ENCODE results near the gene MAP2K6. TPM values are rescaled to one million over a fixed set of nuclear protein-coding genes. Genes with fewer than 3 reads are reported as not detected.

MAP2K6 gene
- polyA plus RNA-seq, 4 donors, result 5.1 to 21.2 (median 13.4) TPM

GRCh38 chr17:69443138-69443537 is 28.6 kb downstream of the MAP2K6 start:
- H3K27ac ChIP-seq (ENCODE audit: low read depth in 1 of 3, low read length in 2 of 3), result no peak overlapping the region
- no peak for FAIRE-seq

GRCh38 chr17:69444023-69444422 is 29.5 kb downstream of the MAP2K6 start:
- Histone ChIP-seq H3K36me3 (ENCODE audit: control insufficient read depth in 3 of 3, insufficient read depth in 2 of 3, low read depth in 1 of 3, low read length in 3 of 3) (no peaks in the 10 kb centered on the region), H3K27me3 (ENCODE audit: control insufficient read depth in 3 of 3, insufficient read depth in 3 of 3, low read length in 3 of 3) (no peaks in the 10 kb centered on the region), H3K4me3 (ENCODE audit: low read depth in 1 of 3, low read length in 3 of 3) (no peak overlapping the region), H3K4me1 (ENCODE audit: control insufficient read depth in 3 of 3, insufficient read depth in 2 of 3, low read depth in 1 of 3, low read length in 2 of 3) (peaks cover 0 to 5% (median 2%) of the 10 kb centered on the region in 3 donors), H3K9me3 (ENCODE audit: control insufficient read depth in 2 of 2, insufficient read depth in 1 of 2, low read depth in 1 of 2, low read length in 1 of 2) (peaks cover 0 to 10% of the 10 kb centered on the region in 2 donors), H3K27ac (ENCODE audit: low read depth in 1 of 3, low read length in 2 of 3) (no peak overlapping the region)
- 68 to 86% (median 69%) methylated on average over 1 of the region's 1 CpG for WGBS, 3 donors
- FAIRE-seq, result no peak
- DNase-seq, result no peak

More at GRCh38 chr17:69443138-69443537, 28.6 kb downstream of the MAP2K6 start:
- DNase-seq, result no peak
- no peak overlapping the region for H3K4me3 ChIP-seq (ENCODE audit: low read depth in 1 of 3, low read length in 3 of 3)
- WGBS, 3 donors, result 77 to 86% (median 79%) methylated on average over 4 of the region's 4 CpGs
- H3K36me3 ChIP-seq (ENCODE audit: control insufficient read depth in 3 of 3, insufficient read depth in 2 of 3, low read depth in 1 of 3, low read length in 3 of 3), result no peaks in the 10 kb centered on the region
- H3K27me3 ChIP-seq (ENCODE audit: control insufficient read depth in 3 of 3, insufficient read depth in 3 of 3, low read length in 3 of 3), result no peaks in the 10 kb centered on the region
- H3K9me3 ChIP-seq (ENCODE audit: control insufficient read depth in 2 of 2, insufficient read depth in 1 of 2, low read depth in 1 of 2, low read length in 1 of 2), result peaks cover 0 to 10% of the 10 kb centered on the region in 2 donors
- peaks cover 0 to 2% (median under 1%) of the 10 kb centered on the region in 3 donors for H3K4me1 ChIP-seq (ENCODE audit: control insufficient read depth in 3 of 3, insufficient read depth in 2 of 3, low read depth in 1 of 3, low read length in 2 of 3)

GRCh38 chr17:69445132-69445531 is 30.6 kb downstream of the MAP2K6 start:
- FAIRE-seq (no peak), DNase-seq (no peak)
- peaks cover 0 to 2% of the 10 kb centered on the region in 2 donors for H3K9me3 ChIP-seq (ENCODE audit: control insufficient read depth in 2 of 2, insufficient read depth in 1 of 2, low read depth in 1 of 2, low read length in 1 of 2)

GRCh38 chr17:69447726-69448125 is 33.2 kb downstream of the MAP2K6 start:
- H3K27ac ChIP-seq (ENCODE audit: low read depth in 1 of 3, low read length in 2 of 3), result no peak overlapping the region

More at GRCh38 chr17:69445132-69445531, 30.6 kb downstream of the MAP2K6 start:
- H3K4me3 ChIP-seq (ENCODE audit: low read depth in 1 of 3, low read length in 3 of 3), result no peak overlapping the region
- no peaks in the 10 kb centered on the region for H3K36me3 ChIP-seq (ENCODE audit: control insufficient read depth in 3 of 3, insufficient read depth in 2 of 3, low read depth in 1 of 3, low read length in 3 of 3)
- no peak overlapping the region for H3K27ac ChIP-seq (ENCODE audit: low read depth in 1 of 3, low read length in 2 of 3)
- WGBS, 3 donors, result 60 to 85% (median 83%) methylated on average over 2 of the region's 2 CpGs
- H3K27me3 ChIP-seq (ENCODE audit: control insufficient read depth in 3 of 3, insufficient read depth in 3 of 3, low read length in 3 of 3), result no peaks in the 10 kb centered on the region
- H3K4me1 ChIP-seq (ENCODE audit: control insufficient read depth in 3 of 3, insufficient read depth in 2 of 3, low read depth in 1 of 3, low read length in 2 of 3), result peaks cover 0 to 5% (median 2%) of the 10 kb centered on the region in 3 donors

GRCh38 chr17:69448431-69449102 is 34.1 kb downstream of the MAP2K6 start:
- no peak overlapping the region for H3K4me3 ChIP-seq (ENCODE audit: low read depth in 1 of 3, low read length in 3 of 3)
- no peak for FAIRE-seq
- 18 to 52% (median 35%) methylated on average over 16 of the region's 16 CpGs for WGBS, 3 donors

More at GRCh38 chr17:69447726-69448125, 33.2 kb downstream of the MAP2K6 start:
- no peak for FAIRE-seq
- H3K4me3 ChIP-seq (ENCODE audit: low read depth in 1 of 3, low read length in 3 of 3), result no peak overlapping the region
- H3K4me1 ChIP-seq (ENCODE audit: control insufficient read depth in 3 of 3, insufficient read depth in 2 of 3, low read depth in 1 of 3, low read length in 2 of 3), result peaks cover 2 to 5% (median 2%) of the 10 kb centered on the region in 3 donors
- 62 to 88% (median 82%) methylated on average over 5 of the region's 5 CpGs for WGBS, 3 donors
- H3K9me3 ChIP-seq (ENCODE audit: control insufficient read depth in 2 of 2, insufficient read depth in 1 of 2, low read depth in 1 of 2, low read length in 1 of 2), result no peaks in the 10 kb centered on the region
- no peaks in the 10 kb centered on the region for H3K27me3 ChIP-seq (ENCODE audit: control insufficient read depth in 3 of 3, insufficient read depth in 3 of 3, low read length in 3 of 3)
- no peaks in the 10 kb centered on the region for H3K36me3 ChIP-seq (ENCODE audit: control insufficient read depth in 3 of 3, insufficient read depth in 2 of 3, low read depth in 1 of 3, low read length in 3 of 3)
- DNase-seq, result no peak

GRCh38 chr17:69450131-69450530 is 35.6 kb downstream of the MAP2K6 start:
- Histone ChIP-seq H3K9me3 (ENCODE audit: control insufficient read depth in 2 of 2, insufficient read depth in 1 of 2, low read depth in 1 of 2, low read length in 1 of 2) (no peaks in the 10 kb centered on the region), H3K4me1 (ENCODE audit: control insufficient read depth in 3 of 3, insufficient read depth in 2 of 3, low read depth in 1 of 3, low read length in 2 of 3) (peaks cover 2 to 5% (median 2%) of the 10 kb centered on the region in 3 donors), H3K27me3 (ENCODE audit: control insufficient read depth in 3 of 3, insufficient read depth in 3 of 3, low read length in 3 of 3) (no peaks in the 10 kb centered on the region), H3K27ac (ENCODE audit: low read depth in 1 of 3, low read length in 2 of 3) (no peak overlapping the region), H3K4me3 (ENCODE audit: low read depth in 1 of 3, low read length in 3 of 3) (no peak overlapping the region), H3K36me3 (ENCODE audit: control insufficient read depth in 3 of 3, insufficient read depth in 2 of 3, low read depth in 1 of 3, low read length in 3 of 3) (no peaks in the 10 kb centered on the region)
- 82 to 89% (median 83%) methylated on average over 4 of the region's 4 CpGs for WGBS, 3 donors
- DNase-seq (no peak), FAIRE-seq (no peak)

More at GRCh38 chr17:69448431-69449102, 34.1 kb downstream of the MAP2K6 start:
- Histone ChIP-seq H3K9me3 (ENCODE audit: control insufficient read depth in 2 of 2, insufficient read depth in 1 of 2, low read depth in 1 of 2, low read length in 1 of 2) (no peaks in the 10 kb centered on the region), H3K36me3 (ENCODE audit: control insufficient read depth in 3 of 3, insufficient read depth in 2 of 3, low read depth in 1 of 3, low read length in 3 of 3) (no peaks in the 10 kb centered on the region), H3K27ac (ENCODE audit: low read depth in 1 of 3, low read length in 2 of 3) (peak overlapping the region; percentile 35 to 67 (median 51)), H3K27me3 (ENCODE audit: control insufficient read depth in 3 of 3, insufficient read depth in 3 of 3, low read length in 3 of 3) (no peaks in the 10 kb centered on the region), H3K4me1 (ENCODE audit: control insufficient read depth in 3 of 3, insufficient read depth in 2 of 3, low read depth in 1 of 3, low read length in 2 of 3) (peaks cover 2 to 5% (median 2%) of the 10 kb centered on the region in 3 donors)
- DNase-seq, result peak; percentile 79 to 87

- Histone ChIP-seq H3K27me3 (ENCODE audit: control insufficient read depth in 3 of 3, insufficient read depth in 3 of 3, low read length in 3 of 3) (no peaks in the 10 kb centered on the region), H3K36me3 (ENCODE audit: control insufficient read depth in 3 of 3, insufficient read depth in 2 of 3, low read depth in 1 of 3, low read length in 3 of 3) (no peaks in the 10 kb centered on the region), H3K9me3 (ENCODE audit: control insufficient read depth in 2 of 2, insufficient read depth in 1 of 2, low read depth in 1 of 2, low read length in 1 of 2) (no peaks in the 10 kb centered on the region), H3K4me1 (ENCODE audit: control insufficient read depth in 3 of 3, insufficient read depth in 2 of 3, low read depth in 1 of 3, low read length in 2 of 3) (peaks cover 2 to 5% (median 2%) of the 10 kb centered on the region in 3 donors), H3K27ac (ENCODE audit: low read depth in 1 of 3, low read length in 2 of 3) (no peak overlapping the region), H3K4me3 (ENCODE audit: low read depth in 1 of 3, low read length in 3 of 3) (no peak overlapping the region)
- FAIRE-seq, result no peak
- no peak for DNase-seq
- WGBS, 3 donors, result 86 to 92% (median 87%) methylated on average over 7 of the region's 7 CpGs
Observed at GRCh38 chr17:69450918-69451317, 36.4 kb downstream of the MAP2K6 start.

GRCh38 chr17:69451416-69452394 is 37.2 kb downstream of the MAP2K6 start:
- no peak for FAIRE-seq
- Histone ChIP-seq H3K36me3 (ENCODE audit: control insufficient read depth in 3 of 3, insufficient read depth in 2 of 3, low read depth in 1 of 3, low read length in 3 of 3) (no peaks in the 10 kb centered on the region), H3K27ac (ENCODE audit: low read depth in 1 of 3, low read length in 2 of 3) (no peak overlapping the region), H3K27me3 (ENCODE audit: control insufficient read depth in 3 of 3, insufficient read depth in 3 of 3, low read length in 3 of 3) (no peaks in the 10 kb centered on the region), H3K4me1 (ENCODE audit: control insufficient read depth in 3 of 3, insufficient read depth in 2 of 3, low read depth in 1 of 3, low read length in 2 of 3) (peaks cover 0 to 5% (median 2%) of the 10 kb centered on the region in 3 donors), H3K4me3 (ENCODE audit: low read depth in 1 of 3, low read length in 3 of 3) (no peak overlapping the region), H3K9me3 (ENCODE audit: control insufficient read depth in 2 of 2, insufficient read depth in 1 of 2, low read depth in 1 of 2, low read length in 1 of 2) (no peaks in the 10 kb centered on the region)
- no peak for DNase-seq
- WGBS, 3 donors, result 90 to 95% (median 91%) methylated on average over 8 of the region's 8 CpGs

Measured in small intestine (tissue), 7 donors.